HG03025 (cell line): Measurements from ENCODE around the gene ARHGEF10L.
"Not testable (repeated sequence)": the region's sequence is repeated elsewhere in the genome, so short reads cannot be mapped to it uniquely, and the experiment has no call there.

Source experiments
- ATAC-seq: cut with Tn5 transposase; IDR thresholded peaks from one replicate; pipeline ENCODE4 v1.9.1; 2021; ENCODE audit warnings: mild to moderate bottlenecking, moderate library complexity; ENCODE audit not compliant: unreplicated experiment, low FRiP score

The ARHGEF10L gene

DNA sequence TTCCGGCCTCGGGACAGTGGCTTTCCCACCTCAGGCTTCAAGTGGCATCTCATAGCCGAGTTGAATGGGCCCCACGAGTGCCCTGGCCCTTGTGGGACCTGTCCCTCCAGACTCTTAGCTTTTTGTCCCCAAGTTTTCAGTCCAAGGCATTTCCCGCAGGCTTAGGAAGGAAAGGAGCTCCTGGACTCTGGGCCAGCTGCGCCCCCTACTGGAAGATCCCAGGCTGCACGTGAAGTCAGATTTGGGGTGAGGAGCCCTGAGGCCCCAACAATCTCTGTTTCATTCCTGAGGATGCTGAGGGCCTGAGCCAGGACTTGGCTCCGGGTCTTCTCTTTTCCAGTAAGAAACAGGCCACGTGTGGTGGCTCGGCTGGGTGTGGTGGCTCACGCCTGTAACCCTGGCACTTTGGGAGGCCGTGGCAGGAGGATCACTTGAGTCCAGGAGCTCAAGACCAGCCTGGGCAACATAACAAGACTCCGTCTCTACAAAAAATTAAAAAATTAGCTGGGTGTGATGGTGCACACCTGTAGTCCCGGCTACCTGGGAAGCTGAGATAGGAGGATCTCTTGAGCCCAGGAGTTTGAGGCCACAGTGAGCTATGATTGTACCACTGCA is 67.4 kb downstream of the ARHGEF10L start:
- ATAC-seq = no peak

DNA sequence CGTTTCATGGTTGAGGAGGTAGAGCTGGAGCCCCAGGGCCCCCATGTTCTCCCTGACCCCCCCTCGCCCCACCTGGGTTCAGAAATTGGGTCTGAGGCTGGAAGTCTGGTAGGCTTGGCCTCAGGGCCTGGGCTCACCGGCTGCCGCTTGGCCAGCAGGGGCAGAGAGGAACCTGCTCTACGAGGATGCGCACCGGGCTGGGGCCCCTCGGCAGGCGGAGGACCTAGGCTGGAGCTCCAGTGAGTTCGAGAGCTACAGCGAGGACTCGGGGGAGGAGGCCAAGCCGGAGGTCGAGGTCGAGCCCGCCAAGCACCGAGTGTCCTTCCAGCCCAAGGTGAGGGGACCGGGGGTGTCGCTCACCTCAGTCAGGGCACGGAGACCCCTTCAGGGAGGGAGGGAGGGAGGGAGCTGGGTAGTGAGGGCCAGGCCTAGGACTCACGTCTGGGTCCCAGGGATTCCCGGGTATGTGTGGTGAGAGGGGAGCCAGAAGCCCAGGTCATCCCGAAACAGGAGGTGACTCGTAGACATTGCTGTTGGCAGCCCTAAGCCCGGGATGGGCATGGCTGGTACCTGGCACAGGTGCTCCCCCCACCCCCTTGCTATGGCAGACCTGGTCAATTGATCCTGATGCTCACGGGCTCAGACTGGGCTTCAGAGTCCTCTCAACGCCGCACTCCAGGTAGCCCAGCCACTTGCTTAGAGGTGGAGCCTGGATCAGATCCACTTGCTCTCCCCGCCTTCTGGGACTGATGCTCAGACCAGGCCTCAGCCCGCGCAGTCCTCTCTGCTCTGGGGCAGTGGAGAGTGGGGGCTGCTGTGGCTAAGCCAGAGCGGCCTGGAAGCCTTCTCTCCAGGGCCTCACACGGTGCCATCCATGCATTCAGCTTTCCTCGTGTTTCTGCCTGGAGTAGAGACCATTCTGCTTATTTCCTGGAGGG is 68.4 kb downstream of the ARHGEF10L start:
- no peak for ATAC-seq

DNA sequence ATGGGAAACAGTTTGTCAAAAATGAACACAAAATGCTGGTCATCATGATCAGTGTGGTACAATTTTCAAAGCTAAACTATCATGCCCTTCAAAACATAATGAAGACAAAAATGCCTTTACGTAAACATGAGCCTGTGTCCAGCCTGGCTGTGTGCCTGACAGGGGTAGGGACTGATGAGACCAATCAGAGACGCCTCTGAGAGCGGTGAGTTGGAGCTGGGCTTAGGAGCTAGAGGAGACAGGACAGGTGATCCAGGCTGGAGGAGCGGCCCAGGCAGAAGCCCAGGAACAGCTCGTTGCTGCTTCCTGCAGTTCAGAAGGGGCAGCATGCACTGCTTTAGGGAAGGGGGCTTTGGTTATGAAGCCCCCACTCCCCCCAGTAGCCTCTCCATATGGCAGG is 70.0 kb downstream of the ARHGEF10L start:
- no peak for ATAC-seq

DNA sequence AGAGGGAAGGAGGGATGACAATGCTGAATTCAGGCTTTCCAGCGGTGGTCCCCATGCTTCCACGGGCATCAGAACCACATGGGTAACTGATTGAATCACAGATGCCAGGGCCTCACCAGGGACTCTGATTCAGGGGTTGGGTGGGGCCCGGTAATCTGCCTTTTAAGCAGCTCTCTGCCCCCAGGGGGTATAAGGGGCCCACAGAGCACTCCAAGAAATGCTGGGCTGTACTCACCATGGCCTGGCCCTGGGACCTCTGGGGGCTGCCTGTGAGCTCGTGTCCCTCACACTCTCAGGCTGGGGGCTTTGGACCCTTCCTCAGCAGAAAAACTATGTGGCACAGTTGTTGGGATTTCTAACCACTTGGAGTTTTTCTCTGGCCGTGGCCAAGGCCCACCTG is 70.6 kb downstream of the ARHGEF10L start:
- no peak for ATAC-seq

DNA sequence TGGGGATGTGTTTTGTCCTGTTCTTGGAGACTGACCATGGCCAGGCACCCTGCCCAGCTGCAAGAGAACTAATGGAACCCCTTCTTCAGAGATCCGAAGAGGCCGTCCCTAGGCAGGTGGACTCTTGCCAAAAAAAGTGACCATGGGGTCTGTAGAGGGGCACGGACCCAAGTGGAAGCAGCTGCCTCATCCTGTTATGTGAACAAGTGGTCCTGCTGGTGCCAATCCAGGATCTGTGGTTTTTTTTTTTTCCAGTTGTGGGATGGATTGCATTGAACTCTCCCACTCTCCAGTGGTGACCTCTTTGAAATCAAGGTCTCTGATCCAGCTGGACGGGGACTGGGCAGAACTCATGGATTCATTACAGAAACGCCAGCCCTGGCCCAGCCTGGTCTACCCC is 71.2 kb downstream of the ARHGEF10L start:
- ATAC-seq = no peak

DNA sequence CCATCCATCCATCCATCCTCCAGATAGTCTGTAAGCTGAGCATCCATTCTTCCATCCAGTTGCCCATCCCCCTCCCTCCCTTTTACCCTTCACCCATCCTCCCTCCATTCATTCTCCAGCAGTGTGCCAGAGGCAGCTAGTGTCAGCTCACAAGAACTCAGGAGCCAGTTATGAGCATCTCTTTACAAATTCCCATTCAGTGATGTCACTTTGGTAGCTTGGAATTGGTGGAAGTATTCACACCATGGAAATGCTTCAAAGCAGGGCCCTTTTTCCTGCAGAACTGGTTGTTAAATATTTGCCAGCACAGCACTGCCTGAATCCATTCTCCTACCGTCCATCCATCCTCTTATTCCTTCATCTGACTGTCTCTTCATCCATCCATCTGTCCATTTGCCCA is 72.5 kb downstream of the ARHGEF10L start:
- ATAC-seq = no peak

DNA sequence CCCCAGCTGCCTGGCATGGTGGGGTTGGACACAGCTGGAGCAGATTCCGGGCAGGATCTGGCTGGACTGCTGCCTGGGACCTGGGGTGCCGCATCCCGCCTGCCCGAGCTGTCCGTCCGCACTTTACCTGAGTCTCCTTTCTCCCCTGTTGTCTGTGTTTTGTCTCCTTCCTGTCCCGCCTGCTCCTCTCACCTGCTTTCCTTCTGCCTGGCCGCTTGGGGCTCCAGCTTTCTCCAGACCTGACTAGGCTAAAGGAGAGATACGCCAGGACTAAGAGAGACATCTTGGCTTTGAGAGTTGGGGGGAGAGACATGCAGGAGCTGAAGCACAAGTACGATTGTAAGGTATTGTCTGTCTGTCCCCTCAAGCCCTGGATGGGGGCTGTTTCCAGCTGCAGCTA is 73.3 kb downstream of the ARHGEF10L start:
- ATAC-seq = no peak

DNA sequence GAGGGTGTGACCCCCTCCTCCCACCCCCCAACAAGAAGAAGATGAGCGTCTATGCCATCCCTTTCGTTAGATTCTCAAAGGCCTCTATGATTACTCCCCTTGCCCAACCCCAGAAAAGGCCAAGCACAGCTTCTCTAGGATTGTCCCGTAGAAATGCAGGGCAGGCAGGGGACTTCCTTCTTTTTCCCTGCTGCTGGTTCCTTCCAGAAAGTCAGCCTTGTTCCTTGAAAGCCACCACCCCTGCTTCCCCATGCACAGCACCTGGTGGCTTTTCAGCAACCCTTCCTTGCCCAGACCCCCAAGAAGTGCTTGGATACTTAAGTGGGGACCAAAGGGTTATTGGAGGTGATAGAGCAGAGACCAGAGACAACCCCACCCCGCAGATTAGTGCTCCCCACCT is 75.1 kb downstream of the ARHGEF10L start:
- ATAC-seq = no peak

DNA sequence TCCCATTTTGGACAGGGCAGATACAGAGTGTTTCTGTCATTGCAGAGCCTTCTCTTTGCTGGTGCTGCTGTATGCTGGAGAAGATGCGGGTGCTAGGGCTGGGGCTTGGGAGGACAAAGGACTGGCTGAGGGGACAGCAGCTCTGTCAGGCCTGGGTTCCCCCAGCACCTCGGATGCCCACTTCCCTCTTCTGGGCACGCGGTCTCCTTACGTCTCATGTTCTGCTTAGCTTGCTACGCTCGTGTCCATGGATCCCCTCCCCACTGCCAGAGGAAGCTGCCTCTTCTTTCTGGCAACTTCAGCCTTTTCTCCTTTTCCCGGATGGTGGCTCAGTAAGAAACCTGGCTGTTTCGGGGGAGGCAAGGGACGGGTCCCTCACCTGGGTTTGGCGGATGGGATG is 75.7 kb downstream of the ARHGEF10L start:
- ATAC-seq = no peak

DNA sequence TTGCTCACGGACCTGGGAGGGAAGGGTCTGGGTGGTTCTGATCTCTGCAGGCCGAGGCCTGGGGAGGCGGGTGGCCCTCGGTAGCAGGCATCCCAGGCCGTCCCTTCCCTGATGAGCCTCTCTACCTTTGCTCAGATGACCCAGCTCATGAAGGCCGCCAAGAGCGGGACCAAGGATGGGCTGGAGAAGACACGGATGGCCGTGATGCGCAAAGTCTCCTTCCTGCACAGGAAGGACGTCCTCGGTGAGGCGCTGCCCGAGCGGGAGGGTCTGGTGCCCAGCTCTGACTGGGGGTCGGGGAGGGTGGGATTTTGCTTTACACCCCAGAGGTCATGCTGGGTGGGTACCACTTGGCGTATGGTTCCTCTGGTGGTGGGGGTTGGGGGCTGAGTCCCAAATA is 76.5 kb downstream of the ARHGEF10L start:
- ATAC-seq = no peak

DNA sequence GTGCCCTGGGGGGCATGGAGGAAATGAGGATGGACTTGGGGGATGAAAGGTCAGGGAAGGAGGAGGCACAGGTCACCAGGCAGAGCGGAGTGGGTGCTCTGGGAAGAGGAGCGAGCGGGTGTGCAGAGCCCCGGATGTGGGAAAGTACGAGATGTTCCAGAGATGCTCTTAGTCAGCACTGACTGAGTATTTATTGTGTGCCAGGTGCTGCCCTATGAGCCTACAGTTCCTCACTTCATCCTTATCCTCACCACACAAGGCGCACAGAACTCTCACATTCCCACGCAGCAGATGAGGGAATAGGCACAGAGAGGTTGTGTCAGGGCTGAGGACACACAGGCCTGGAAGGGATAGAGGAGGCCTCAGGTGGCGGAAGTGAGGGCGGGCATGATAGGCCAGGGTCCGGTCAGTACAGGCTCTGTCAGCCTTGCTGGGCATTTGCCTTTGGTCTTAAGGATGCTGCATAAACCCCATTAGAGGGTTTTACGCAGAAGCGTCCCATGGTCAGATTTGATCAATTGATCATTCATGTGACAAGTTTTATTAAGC is 77.3 kb downstream of the ARHGEF10L start:
- ATAC-seq = no peak

DNA sequence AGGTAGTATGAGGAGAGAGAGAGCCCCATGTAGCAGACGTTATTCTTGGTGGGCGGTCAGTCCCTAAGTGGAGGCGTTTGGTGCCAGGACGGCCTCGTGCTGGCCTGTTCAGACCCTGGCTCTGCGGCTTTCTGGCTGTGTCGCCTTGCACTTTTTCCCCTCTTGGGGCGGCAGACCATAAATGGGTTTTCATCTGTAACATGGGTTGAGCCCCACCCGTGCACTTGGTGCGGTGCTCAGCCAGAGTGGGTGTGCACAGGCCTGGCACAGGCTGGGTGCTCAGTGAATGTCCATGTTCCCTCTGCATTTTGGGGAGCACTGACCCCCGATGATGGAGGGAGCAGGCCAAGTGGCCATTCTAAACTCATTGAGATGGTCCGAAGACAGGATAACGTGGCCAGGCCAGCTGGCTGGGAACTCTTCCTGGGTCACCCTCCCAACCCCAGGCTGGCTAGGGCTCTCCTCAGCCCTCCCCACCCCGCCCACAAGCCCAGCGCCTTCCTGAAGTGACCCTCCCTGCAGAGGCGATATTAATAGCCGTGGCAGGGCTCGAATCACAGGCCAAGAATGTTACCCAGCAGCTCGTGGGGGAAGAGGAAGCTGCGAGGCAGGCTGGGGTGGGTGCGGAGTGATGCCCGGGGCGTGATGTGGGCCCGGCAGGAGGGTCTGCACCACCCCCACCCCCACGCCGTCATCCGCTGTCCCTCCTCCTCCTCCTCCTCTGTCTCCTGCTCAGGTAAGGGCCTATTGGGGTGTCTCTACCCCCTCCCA is 78.5 kb downstream of the ARHGEF10L start:
- ATAC-seq = no peak

DNA sequence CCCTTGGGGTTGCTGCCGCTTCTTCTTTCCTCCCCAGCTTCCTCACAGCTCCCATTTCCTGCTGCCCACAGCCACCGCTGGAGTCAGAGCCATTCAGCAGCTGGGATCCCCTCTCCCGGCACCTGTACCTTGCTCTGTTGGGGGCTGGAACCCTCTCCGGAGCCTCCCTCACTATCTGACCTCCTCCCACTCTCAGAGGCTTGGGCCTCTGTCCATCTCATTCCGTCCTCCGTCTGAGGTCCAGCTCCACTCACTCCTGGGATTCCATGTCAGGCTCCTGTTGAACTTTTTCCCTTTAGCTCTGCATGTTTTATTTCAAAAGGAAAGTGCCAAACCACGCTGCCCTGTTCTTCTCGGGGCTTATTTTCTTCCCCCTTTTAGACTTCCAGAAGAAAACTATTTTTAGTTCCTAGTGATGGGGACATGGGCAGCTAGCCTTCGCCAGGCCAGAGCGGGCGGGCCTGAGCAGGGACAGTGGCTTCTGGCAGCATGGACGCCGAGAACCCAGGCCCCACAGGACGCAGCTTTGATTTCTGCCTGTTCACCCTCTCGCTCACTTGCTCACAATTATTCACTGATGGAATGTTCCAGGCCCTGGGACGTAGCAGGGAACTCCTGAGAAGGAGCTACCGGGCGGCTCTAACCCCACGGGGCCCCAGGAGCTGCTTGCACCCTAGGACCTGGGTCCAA is 79.2 kb downstream of the ARHGEF10L start:
- ATAC-seq = no peak

DNA sequence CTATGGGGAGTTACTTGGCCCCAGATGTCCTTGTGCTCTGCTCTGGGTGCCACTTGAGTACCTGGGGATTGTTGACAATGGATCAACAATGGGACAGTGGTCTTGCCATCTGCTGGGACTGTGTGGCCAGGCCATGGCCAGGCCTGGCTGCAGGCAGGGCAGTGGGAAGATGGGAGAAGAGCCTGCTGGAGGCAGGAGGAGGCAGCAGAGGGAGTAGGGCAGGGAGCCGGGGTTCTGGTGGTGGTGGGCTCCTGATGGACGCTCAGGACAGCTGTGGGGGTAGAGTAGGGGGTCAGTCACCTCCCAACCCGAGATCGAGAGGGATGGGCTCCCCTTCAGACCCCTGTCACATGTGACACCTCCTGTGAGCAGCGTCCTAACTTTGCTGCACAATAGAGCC is 81.0 kb downstream of the ARHGEF10L start:
- no peak for ATAC-seq

DNA sequence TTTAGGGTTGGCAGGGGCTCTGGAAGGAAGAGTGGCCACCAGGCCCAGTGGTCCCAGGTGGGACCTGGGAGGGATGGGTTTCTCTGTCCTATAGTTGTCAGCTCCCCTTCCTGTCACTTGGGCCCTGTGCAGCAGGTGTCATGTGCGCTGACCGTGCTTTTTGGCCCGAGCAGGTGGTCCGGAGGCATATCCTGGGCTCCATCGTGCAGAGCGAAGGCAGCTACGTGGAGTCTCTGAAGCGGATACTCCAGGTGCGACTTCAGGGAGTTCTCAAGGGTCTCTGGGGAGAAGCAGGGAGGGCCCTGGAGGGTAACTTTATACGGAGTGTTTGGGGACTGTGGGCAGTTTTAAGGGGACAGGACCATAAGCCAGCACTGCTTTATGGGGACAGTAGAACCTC is 82.2 kb downstream of the ARHGEF10L start:
- no peak for ATAC-seq

DNA sequence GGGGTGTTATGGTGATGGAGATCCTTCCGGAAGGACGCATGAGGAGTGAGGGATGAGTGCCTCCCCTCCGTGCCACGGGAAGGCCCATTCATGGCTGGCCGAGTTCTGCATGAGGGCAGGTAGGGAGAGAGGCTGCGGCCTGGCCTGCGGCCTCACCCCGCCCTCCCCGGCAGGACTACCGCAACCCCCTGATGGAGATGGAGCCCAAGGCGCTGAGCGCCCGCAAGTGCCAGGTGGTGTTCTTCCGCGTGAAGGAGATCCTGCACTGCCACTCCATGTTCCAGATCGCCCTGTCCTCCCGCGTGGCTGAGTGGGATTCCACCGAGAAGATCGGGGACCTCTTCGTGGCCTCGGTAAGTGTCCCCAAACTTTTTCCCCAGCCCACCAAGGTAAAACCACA is 83.3 kb downstream of the ARHGEF10L start:
- ATAC-seq = no peak

DNA sequence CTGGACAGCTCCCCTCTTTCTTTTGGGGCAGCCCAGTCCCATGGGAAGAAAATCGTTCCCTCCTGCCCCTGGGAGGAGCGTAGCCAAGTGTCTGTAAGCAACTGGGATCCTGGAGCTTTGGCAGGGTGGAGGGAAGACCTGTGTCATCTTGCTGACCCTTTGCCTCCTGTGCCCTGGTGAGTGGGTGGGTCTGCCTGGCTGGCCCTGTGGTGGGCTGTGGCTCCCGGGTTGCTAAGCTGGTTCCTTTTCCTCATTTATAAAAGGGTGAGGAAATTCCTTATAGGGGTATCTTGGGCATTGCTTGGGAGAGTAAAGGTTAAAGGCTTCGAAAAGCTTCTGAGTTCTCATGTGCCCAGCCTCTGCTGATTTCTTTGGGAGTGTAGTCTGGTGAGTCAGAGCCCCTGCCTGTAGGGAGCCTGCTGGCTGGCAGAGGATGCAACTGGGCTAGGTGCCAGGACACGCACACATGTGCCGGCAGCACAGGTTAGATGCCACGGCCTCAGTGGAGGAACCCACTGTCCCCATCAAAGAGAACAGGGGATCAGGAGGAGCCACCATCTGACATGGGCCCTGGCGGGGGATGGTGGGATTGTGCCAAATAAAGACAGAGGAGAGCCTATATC is 85.2 kb downstream of the ARHGEF10L start:
- no peak for ATAC-seq

DNA sequence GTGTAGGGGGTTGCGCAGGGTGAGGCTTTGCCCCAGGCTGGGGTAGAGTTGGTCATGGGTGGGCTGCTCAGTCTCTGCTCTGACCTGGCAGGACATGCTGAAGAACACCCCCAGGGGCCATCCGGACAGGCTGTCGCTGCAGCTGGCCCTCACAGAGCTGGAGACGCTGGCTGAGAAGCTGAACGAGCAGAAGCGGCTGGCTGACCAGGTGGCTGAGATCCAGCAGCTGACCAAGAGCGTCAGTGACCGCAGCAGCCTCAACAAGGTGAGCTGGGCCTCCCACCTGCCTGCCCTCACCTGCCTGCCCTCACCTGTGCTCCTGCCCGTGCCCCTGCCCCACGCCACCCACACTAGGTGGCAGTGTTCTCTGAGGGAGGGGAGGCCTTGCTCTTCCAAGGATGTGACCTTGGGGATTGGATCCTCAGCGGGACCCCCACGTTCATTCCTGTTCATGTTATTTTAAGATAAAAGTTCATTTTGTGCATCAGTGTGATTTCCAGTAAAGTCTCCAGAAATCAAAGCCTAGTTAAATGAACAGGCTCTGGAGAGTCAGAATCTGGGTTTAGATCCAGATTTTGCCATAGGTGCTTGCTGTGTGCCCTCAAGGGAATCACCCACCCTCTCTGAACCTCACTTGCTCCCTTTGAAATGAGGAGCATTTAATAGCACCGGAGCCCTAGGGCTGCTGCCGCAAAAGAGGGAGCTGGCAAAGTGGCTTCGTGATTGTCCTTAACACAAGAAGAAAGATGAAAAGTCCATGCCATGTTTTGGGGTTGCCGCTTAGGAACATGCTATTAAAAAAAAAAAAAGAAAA is 87.9 kb downstream of the ARHGEF10L start:
- ATAC-seq = no peak

DNA sequence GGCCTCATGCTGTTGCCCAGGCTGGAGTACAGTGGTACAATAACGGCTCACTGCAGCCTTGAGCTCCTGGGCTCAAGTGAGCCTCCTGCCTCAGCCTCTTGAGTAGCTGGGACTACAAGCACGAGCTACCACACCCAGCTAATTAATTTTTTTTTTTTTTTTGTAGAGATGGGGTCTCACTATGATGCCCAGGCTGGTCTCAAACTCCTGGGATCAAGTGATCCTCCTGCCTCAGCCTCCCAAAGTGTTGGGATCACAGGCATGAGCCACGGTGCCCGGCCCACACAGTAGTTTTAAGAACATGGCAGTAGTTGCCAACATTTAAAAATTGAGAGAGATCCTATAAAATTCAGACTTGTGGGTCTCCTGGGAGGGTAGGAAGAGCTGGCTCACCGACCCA is 89.5 kb downstream of the ARHGEF10L start:
- ATAC-seq = not testable (repeated sequence)
